Activated CD4-positive, alpha-beta T cell treated with anti-CD3 and anti-CD28 coated beads, Interleukin-2, amount 50 U/mL, for 1 hour (primary cell): Measurements from ENCODE around the gene KLHL35.
"Not testable (repeated sequence)": the region's sequence is repeated elsewhere in the genome, so short reads cannot be mapped to it uniquely, and the experiment has no call there.

Source experiments
- DNase-seq: peaks from one replicate; pipeline ENCODE4 v3.0.0-alpha.2; 2020

Gene KLHL35

DNA sequence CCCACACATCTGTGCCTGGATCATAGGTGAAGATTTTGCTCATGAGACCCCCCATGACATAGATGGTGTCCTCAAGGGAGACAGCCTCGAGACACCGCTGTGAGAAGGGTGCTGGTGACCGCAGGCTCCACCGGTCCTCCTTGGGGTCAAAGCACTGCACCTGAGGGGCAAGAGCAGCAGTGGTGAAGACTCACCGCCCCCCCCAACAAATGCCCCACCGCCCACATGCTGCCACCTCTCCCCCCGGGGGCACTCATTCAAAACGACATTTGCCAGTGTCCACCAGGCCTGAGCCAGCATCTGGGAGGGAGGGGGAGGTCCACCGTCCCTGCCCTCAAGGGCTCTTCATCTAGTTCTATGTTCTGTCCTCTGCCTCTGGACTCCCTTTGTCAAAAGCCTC is 9.3 kb downstream of the KLHL35 start:
- DNase-seq, result no peak

DNA sequence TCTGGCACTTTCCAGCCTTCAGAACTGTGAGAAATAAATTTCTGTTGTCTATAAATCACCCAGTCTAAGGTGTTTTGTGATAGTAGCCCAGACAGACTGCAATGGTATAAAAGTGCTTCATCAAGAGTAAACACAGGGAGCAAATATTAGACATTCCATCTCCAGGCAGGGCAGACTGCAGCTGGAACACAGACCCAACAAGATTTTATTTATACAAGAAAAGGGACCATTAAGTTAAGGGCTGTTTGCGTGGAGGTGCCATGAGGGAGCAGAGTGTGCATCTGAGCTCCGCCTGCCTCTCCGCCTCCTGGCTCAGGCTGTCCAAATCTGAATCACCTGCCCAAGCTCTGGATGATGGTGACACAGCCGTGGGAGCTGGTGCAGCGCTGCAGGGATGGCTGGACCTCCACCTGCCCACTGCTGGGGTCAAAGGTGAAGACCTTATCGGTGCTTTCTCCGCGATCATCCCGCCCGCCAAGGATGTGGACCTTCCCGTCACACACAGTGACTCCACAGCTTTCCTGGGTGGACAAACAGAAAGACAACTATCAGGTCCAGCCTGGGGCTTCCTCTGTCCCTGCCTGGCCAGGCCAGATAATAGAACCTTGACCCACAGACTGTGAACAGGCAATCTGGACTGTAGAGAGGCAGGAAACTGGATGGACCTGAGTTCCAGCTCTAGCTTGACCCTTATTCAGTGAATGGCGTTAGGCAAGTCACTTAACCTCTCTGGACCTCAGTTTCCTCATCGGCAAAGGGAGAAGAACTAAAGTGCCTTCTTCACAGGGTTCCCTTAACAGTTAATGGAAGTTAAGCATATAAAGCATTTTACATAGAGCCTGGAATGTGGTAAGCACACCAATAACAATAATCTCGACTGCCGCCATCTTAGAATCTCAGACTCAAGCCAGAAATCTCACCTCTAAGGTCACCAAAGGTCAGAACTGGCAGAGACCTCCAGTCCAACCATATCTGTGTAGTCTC is 10.5 kb downstream of the KLHL35 start:
- no peak for DNase-seq

DNA sequence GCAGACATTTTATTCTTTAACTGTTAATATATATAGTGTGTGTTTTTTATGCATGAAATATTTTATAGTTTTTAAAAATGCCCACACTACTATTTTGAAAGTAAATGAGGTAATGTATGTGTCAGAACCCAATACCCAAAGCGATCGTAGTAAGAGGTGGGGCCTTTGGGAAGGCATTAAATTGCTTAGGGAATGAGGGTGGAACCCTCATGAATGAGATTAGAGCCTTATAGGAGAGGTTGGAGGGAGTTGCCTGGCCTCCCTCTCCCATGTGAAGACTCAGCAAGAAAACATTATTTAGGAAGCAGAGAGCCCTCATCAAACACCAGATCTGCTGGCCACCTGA is 11.1 kb downstream of the KLHL35 start:
- no peak for DNase-seq

DNA sequence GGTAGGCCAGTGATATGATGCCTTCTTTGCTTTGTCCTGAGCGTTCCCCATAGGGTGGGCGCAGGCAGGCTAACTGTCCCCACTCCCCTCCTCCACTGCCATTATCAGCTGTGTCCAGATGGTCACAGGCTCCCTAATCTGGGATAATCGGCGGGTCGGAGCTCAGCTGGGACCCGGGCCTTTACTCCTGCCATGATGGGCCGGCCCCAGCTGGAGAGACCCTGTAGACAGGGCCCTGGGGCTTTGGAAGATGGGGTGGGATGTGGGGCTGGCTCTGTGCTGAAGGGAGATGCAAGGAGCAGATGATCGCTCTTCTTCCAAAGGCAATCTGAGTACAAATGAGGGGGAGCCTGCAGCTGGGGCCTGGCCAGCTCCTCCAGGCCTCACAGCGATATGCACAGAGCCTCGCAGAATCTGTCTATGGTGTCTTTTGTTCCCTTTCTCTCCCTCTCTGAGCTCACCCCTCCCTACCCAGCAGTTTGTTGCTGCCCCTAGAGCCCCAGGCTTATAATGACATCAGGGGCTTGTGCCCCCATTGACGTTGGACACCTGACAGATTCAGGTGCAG is 11.9 kb downstream of the KLHL35 start:
- DNase-seq, result no peak

DNA sequence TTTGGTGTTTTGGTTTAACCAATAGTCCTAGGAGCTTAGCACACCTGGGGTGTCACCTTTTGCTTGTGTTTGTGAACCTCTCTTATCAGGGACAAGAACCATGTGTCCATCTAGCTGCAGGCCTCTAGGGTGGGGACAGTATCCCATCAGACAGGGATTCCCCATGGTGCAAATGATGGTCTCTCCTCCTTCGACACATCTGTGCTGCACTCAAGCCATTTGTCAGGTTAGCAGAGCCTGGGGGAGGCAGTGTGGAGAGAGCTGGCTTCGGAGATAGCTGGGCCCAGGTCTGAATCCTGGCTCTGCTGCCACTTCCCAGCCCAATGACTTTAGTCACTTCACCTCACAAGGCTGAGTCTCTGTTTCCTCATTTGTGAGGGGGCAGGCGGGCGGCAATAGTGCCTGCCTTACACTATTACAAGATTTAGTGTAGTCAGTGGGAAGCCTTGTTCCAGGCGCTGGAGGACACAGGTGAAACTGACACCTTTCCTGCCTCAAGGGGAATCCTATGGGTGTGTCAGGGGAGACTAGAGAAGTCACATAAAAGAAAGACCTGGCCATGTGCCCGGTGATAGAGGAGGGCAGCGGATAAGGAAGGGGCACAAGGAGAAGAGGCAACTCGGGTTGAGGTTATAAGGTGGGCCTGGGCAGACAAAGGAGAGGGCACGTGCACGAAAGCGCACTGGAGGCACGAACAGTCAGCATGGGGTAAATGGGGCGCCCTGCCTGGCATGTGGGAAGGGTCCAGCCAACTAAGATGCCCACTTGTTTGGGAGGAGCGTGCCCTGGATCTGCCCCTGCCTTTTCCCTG is 12.6 kb downstream of the KLHL35 start:
- DNase-seq, result no peak

DNA sequence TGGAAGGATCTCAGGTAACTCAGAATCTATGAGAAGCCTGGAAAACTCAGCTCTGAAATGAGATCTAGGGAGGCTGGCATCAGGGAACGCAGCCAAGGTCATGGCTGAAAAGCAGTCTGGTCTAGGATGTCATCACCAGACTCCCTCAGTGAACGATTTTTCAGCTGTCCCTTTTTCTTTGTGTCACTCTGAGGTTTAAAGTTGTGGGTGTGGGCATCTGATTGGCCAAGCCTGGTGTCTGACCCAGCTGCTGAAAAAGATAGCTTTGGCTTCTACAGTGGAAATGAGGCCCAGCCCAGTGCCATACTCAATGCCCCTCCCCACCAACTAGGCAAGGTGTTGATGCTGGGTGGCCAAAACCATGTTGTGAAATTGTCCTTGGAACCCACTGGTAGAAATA is 19.1 kb downstream of the KLHL35 start:
- no peak for DNase-seq

DNA sequence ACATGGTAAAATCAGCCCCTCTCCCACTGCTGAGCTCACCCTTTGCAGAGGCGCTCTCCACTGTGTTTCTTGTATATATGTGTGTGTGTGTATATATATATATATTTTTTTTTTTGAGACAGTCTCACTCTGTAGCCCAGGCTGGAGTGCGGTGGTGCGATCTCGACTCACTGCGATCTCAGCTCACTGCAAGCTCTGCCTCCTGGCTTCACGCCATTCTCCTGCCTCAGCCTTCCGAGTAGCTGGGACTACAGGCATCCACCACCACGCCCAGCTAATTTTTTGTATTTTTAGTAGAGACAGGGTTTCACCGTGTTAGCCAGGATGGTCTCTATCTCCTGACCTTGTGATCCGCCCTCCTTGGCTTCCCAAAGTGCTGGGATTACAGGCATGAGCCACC is 19.9 kb downstream of the KLHL35 start:
- DNase-seq, result not testable (repeated sequence)

DNA sequence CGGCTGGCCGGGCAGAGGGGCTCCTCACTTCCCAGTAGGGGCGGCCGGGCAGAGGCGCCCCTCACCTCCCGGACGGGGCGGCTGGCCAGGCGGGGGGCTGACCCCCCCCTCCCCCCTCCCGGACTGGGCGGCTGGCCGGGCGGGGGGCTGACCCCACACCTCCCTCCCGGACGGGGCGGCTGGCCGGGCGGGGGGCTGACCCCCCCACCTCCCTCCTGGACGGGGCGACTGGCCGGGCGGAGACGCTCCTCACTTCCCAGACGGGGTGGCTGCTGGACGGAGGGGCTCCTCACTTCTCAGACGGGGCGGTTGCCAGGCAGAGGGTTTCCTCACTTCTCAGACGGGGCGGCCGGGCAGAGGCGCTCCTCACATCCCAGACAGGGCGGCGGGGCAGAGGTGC is 23.0 kb downstream of the KLHL35 start:
- not testable (repeated sequence) for DNase-seq

DNA sequence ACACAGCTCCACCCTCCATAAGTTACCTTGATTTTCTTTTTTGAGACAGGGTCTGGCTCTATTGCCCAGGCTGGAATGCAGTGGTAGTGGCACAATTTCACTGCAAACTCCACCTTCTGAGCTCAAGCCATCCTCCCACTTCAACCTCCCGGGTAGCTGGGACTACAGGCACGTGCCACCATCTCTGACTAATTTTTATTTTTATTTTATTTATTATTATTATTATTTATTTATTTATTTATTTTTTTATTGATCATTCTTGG is 24.1 kb downstream of the KLHL35 start:
- no peak for DNase-seq

DNA sequence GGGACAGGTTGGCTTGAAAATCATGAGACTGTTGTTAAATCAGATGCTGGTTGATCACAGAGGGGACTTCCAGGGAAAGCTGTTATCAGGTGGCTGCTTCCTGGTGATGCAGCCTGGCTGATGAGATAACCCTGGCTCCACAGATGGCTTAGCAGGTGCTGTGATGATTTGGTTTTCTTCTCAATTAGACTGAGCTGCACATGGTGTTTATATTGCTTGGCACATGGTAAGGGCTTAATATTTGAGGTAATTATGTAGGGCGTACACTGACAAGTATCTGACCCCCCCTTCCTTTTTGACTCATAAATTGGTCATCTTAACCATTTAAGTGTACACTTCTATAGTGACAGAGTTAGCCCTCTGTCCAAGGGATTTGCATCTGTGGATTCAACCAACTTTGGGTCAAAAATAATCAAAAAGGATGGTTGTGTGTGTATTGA is 26.6 kb downstream of the KLHL35 start:
- no peak for DNase-seq

DNA sequence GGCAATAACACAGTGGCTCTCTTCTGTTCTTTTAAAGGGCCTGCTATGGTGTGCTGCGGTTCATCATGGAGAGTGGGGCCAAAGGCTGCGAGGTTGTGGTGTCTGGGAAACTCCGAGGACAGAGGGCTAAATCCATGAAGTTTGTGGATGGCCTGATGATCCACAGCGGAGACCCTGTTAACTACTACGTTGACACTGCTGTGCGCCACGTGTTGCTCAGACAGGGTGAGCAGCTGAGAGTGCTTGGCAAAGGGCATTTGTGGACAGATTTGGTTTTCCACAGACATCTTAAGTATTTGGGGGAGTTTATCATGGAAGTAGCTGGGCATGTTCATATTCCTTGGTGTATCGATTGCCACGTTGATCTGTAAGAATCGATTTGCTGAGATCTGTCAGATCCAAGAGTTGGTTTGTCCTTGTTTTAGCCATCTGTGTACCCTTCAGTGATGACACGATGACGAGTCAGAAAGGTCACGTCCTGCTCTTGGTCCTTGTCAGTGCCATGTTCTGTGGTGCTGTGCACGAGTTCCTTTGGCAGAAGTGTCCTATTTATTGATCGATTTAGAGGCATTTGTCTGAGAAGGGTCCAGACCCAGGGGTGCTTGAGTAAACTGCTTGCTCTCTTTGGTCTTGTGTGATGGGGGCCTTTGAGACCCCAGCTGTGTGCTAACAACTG is 28.9 kb downstream of the KLHL35 start:
- DNase-seq, result no peak

DNA sequence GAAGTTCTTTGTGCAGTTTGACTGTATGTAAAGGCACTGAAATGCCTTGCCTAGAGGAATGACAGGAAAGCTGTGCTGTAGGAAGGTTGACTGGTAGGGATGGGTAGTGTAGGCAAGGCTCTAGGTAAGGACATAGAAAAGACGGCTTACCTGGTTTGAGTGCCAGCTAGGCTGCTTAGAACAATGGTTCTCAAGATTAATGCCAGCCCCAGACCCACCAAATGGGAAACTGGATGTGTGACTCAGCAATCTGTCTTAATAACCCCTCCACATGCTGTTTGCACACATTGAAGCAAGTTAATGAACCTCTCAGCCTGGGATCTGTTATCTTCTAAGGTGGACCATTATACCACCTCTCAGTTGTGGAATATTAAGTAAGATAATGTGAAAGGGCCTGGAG is 30.0 kb downstream of the KLHL35 start:
- DNase-seq, result no peak

DNA sequence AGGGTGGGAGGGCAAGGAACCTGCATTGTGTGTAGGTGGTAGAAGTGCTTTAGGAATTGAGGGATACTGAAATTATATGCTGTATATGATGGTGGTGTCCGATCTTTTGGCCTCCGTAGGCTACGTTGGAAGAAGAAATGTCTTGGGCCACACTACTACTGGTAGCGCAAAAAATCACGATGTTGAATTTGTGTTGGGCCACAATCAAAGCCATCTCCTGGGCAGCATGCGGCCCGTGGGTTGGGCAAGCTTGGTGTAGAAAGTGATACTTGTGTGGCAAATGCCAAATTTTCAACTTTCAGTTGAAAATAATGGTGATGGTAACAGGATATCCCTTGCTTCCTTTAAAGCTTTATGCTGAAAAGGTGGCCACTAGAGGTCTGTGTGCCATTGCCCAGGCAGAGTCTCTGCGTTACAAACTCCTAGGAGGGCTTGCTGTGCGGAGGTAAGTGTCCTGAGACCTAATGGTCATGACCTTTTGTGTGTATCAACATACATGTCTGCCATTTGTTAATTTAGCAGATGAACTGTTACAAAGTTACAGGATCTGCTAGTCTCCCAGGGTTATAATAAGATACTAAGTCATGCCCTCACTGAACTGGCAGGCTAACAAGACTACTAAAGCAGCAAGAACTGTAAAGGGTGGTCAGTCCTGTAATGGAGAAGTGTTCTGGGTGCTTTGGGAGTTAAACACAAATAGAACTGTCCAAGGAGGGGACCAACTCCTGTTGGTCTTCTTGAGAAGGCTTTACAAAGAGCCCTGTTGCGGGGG is 30.8 kb downstream of the KLHL35 start:
- no peak for DNase-seq

DNA sequence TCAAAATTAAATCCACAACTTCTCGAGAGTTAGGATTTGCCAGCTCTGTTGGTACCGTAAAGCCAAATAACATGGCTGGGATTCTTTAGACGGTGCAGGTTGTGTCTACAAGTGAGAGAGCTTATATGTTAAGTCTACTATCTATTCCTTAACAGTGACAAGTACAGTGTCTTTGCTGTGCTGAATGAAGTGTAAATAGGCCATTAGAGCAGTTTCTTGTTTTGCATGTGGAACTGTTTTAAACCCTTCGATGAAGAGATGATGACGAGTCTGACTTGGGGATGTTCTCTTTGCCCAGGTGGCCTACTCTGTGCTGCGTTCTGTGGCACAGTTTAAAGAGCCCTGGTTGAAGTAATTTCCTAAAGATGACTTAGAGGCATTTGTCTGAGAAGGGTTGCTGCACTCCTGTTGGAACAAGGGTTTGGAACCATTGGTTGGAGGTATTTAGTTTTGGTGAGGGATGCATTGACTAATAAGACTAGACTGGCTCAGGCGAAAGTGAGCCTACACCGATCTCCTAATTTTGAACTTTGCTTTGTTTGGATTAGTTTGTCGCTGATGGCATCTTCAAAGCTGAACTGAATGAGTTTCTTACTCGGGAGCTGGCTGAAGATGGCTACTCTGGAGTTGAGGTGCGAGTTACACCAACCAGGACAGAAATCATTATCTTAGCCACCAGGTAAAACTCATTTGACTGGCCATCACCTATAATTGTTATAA is 32.7 kb downstream of the KLHL35 start:
- no peak for DNase-seq

DNA sequence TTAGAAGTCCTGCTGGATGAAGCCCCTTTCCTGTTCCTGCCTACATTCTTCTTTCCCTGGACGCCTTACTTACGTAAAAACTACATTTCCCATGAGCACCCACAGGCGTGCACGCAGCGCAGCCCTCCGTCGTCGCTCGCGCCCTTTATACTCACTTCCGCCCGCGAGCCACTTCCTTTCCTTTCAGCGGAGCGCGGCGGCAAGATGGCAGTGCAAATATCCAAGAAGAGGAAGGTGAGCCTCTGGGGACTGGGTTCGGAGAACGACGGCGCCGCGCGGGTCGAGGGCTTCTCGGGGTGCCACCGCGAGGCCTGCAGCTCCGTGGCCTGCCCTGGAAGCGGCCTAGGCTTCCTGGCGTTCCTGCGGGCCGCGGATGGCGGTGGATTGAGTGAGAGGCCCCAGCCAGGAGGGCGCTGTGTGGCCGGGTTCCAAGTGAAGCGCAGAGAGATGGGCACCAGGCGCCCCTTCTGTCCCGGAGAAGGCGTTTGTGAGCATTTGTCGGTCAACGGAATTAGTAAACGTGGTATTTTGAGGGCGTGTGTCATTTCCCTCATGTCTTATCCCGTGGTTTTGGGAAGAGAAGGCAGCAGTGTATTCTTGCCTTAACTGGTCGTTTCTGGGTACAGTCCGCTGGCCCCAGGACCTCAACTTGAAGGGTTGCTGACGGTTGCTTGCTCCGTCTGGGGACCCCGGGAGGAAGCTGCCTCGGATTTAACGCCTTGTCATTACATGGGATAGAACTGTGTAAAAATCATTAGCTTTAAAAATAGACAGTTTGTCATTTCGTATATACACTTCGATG is 33.5 kb downstream of the KLHL35 start, which contains the start of gene RPS3:
TSS of gene RPS3 (plus strand) at position 175 of the 802 bp plus-strand sequence. CDS start at position 205, 30 bp downstream.
- DNase-seq, result peak; percentile 85

DNA sequence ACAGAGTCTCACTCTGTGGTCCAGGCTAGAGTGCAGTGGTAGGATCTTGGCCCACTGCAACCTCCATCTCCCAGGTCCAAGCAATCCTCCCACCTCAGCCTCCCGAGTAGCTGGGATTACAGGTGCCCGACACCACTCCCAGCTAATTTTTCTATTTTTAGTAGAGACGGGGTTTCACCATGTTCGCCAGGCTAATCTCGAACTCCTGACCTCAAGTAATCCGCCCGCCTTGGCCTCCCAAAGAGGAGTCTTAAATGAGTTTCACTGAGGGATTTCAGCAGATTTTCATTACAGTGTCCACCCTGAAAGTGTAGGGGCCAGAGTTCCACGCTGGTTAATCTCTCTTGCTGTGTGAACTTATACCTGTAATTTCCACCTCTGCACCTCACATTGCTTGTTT is 34.1 kb downstream of the KLHL35 start:
- DNase-seq, result no peak

DNA sequence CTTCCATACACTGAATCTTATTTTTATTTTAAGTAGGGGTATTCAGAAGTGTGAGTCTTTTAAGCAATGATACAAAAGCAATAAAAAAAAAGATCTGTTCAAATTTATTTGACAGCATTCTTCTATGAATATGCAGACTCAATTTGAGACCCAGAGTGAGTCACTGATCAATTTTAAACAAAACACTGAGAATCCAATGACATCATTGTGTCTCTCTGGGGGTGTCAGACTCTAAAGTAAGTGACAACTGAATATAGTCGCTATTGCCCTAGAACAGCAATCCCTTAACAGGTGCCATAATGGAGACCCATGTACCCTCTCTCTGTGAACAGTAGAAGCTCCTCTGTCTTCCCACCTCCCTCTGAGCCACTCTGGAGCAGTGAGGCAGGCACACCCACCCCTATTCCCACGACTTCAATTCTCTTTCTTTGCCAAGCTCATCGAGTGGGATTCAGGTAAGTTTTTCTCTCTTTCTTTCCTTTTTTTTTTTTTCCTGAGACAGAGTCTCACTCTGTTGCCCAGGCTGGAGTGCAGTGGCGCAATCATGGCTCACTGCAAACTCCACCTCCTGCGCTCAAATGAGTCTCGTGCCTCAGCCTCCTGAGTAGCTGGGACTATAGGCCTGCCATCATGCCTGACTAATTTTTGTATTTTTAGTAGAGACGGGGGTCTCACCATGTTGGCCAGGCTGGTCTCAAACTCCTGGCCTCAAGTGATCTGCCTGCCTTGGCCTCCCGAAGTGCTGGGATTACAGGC is 38.7 kb downstream of the KLHL35 start:
- no peak for DNase-seq

DNA sequence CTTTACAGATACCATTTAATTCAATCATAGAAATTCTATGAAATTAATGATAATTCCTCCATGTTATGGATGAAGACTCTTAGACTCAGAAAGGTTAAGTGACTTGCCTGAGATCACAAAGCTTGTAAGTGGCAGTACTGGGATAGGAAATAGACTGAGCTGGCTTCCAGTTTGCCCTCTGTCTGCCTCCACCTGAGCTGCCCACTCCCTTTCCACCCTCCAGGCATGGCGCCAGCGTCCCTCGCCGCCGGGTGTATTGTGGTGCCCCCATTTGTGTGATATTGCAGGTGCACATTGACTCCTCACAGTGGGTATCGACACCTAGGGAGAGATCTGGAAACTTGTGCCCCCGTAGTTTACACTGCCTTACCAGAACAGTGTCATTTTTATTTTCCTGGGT is 43.1 kb downstream of the KLHL35 start:
- no peak for DNase-seq

DNA sequence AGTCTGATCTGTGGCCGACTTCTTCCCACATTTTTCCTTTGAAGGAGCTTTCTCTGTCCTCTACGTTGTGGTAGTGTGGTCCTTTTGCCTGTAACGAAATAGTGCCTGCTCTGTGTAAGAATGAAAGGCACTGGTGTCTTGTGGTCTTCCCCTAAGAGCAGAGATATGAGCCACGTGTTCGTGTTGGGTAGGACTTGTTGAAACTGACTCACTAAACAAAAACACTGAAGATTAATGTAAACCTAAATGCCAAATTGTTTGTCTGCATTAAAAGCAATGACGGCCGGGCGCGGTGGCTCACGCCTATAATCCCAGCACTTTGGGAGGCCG is 43.8 kb downstream of the KLHL35 start:
- DNase-seq, result no peak
